Esophagus squamous epithelium (tissue), 5 donors: Measurements from ENCODE around the gene RFX6. TPM values are rescaled to one million over a fixed set of nuclear protein-coding genes. Genes with fewer than 3 reads are reported as not detected.

Experiments
- DNase-seq: peaks from one replicate; lab custom pipeline; 2025; lab: John Stamatoyannopoulos, UW
- H3K27ac ChIP-seq, 4 donors: fragments of 200-600 bp; sonication (generic); one replicate each; pipeline ENCODE4 v1.5.1; 2016 to 2019; ENCODE audit warnings: mild to moderate bottlenecking in 1 of 4
- H3K27me3 ChIP-seq, 4 donors: fragments of 200-600 bp; sonication (generic); 1 replicate in 3 of 4; 2 replicates in 1 of 4; pipeline versions ENCODE4 v1.5.1 to v1.6.0; 2017 to 2021; ENCODE audit warnings: antibody characterized with exemption in 1 of 4
- H3K36me3 ChIP-seq, 3 donors: fragments of 200-600 bp; sonication (generic); one replicate each; pipeline ENCODE4 v1.5.1; 2016 to 2019
- H3K4me1 ChIP-seq, 3 donors: fragments of 200-600 bp; sonication (generic); one replicate each; pipeline ENCODE4 v1.5.1; 2017 to 2019
- H3K4me3 ChIP-seq, 4 donors: fragments of 200-600 bp; sonication (generic); 1 replicate in 3 of 4; 2 replicates in 1 of 4; pipeline ENCODE4 v1.5.1; 2016 to 2019; ENCODE audit warnings: mild to moderate bottlenecking in 2 of 4, moderate library complexity in 1 of 4
- H3K9me3 ChIP-seq, 3 donors: fragments of 200-600 bp; sonication (generic); one replicate each; pipeline ENCODE4 v1.5.1; 2016 to 2019
- CTCF ChIP-seq, 6 experiments: fragments of 450-650 bp in 4 of 6; fragments of 200-600 bp in 2 of 6; sonication (generic) in 2 of 6; IDR thresholded peaks; one replicate each; pipeline ENCODE4 v1.5.1; 2016 to 2019; ENCODE audit warnings: antibody characterized with exemption in 6 of 6, mild to moderate bottlenecking in 4 of 6, moderate library complexity in 4 of 6
- POLR2A ChIP-seq, 4 donors: fragments of 450-650 bp; IDR thresholded peaks; one replicate each; pipeline ENCODE4 v1.6.1; 2017; ENCODE audit warnings: antibody characterized with exemption in 4 of 4, mild to moderate bottlenecking in 4 of 4, moderate library complexity in 3 of 4
- WGBS, 2 donors: methylation state at CpG; one replicate each; pipeline ENCODE4 v1.1.5; 2018; 5-methylcytosine and 5-hydroxymethylcytosine counted together
- intact Hi-C: fragments of 100-400 bp; cut with DNase I; formaldehyde crosslinking; loops from one replicate; pipeline ENCODE4 v1.15.0; 2022
- total RNA-seq, 4 donors: library from RNA; depleted of rRNA; stranded (reverse); fragments of >200 nt; gene quantifications; one replicate each; pipeline ENCODE4 v1.1.0, GENCODE V29; 2016
- donor health status: DM: yes; HTN: yes; CAD: no.

RFX6 gene
- total RNA-seq, 4 donors from 2014 or later = not detected

GRCh38 chr6:116881236-116881635 is 4.2 kb downstream of the RFX6 start:
- Histone ChIP-seq H3K4me1 (peaks cover 6 to 14% (median 9%) of the 10 kb centered on the region in 3 donors), H3K27me3 (peaks cover 0 to 27% (median 9%) of the 10 kb centered on the region in 4 donors), H3K27ac (no peak overlapping the region), H3K4me3 (no peak overlapping the region), H3K36me3 (no peaks in the 10 kb centered on the region), H3K9me3 (no peaks in the 10 kb centered on the region)
- TF ChIP-seq POLR2A (IDR thresholded peaks at IDR 0.05) (no peak), CTCF (IDR thresholded peaks at IDR 0.05) (no peak)
- DNase-seq = no peak
- intact Hi-C loops = no loop called here

- no peaks in the 10 kb centered on the region for H3K9me3 ChIP-seq
- peaks cover 0 to 9% (median 2%) of the 10 kb centered on the region in 4 donors for H3K27me3 ChIP-seq
- WGBS, 2 donors = 79 to 94% methylated on average over 1 of the region's 1 CpG
- TF ChIP-seq CTCF (IDR thresholded peaks at IDR 0.05) = no peak
- TF ChIP-seq POLR2A (IDR thresholded peaks at IDR 0.05) = no peak
- DNase-seq = no peak
- no peaks in the 10 kb centered on the region for H3K36me3 ChIP-seq
- no peaks in the 10 kb centered on the region for H3K4me1 ChIP-seq
- no peak overlapping the region for H3K4me3 ChIP-seq
- H3K27ac ChIP-seq = no peak overlapping the region
- intact Hi-C loops = no loop called here
Measured at GRCh38 chr6:116883005-116883404, 6.0 kb downstream of the RFX6 start.

- Histone ChIP-seq H3K4me3 (no peak overlapping the region), H3K27me3 (no peaks in the 10 kb centered on the region), H3K4me1 (no peaks in the 10 kb centered on the region), H3K36me3 (no peaks in the 10 kb centered on the region), H3K9me3 (no peaks in the 10 kb centered on the region), H3K27ac (no peak overlapping the region)
- intact Hi-C loops = no loop called here
- no peak for DNase-seq
- 47 to 59% methylated on average over 3 of the region's 3 CpGs for WGBS, 2 donors
- TF ChIP-seq POLR2A (IDR thresholded peaks at IDR 0.05) (no peak), CTCF (IDR thresholded peaks at IDR 0.05) (no peak)
Measured at GRCh38 chr6:116884530-116884929, 7.5 kb downstream of the RFX6 start.

- H3K4me3 ChIP-seq = no peak overlapping the region
- H3K9me3 ChIP-seq = no peaks in the 10 kb centered on the region
- WGBS, 2 donors = 52 to 56% methylated on average over 3 of the region's 3 CpGs
- TF ChIP-seq POLR2A (IDR thresholded peaks at IDR 0.05) (no peak), CTCF (IDR thresholded peaks at IDR 0.05) (no peak)
- DNase-seq = no peak
- intact Hi-C loops = no loop called here
- H3K27ac ChIP-seq = no peak overlapping the region
- H3K4me1 ChIP-seq = no peaks in the 10 kb centered on the region
- H3K36me3 ChIP-seq = no peaks in the 10 kb centered on the region
- H3K27me3 ChIP-seq = no peaks in the 10 kb centered on the region
Measured at GRCh38 chr6:116887168-116887567, 10.1 kb downstream of the RFX6 start.

GRCh38 chr6:116887894-116888293 is 10.9 kb downstream of the RFX6 start:
- no peaks in the 10 kb centered on the region for H3K9me3 ChIP-seq
- intact Hi-C loops = no loop called here
- H3K27me3 ChIP-seq = no peaks in the 10 kb centered on the region
- no peak overlapping the region for H3K27ac ChIP-seq
- no peak for DNase-seq
- no peak overlapping the region for H3K4me3 ChIP-seq
- H3K4me1 ChIP-seq = no peaks in the 10 kb centered on the region
- H3K36me3 ChIP-seq = no peaks in the 10 kb centered on the region
- WGBS, 2 donors = 7 to 19% methylated on average over 1 of the region's 1 CpG
- TF ChIP-seq CTCF (IDR thresholded peaks at IDR 0.05) (no peak), POLR2A (IDR thresholded peaks at IDR 0.05) (no peak)
